Measurements from ENCODE around the gene NXPE3. TPM values are rescaled to one million over a fixed set of nuclear protein-coding genes. Genes with fewer than 3 reads are reported as not detected.
A peak's percentile ranks its signal among the peaks of the same experiment; 100 is the strongest.

Gene NXPE3
- total RNA-seq, 4 donors from 2014 or later, result 1.4 to 62.7 (median 3.2) TPM

- Histone ChIP-seq H3K4me3 (no peak overlapping the region), H3K36me3 (no peaks in the 10 kb centered on the region), H3K4me1 (peaks cover 0 to 7% (median 0%) of the 10 kb centered on the region in 4 donors), H3K27ac (no peak overlapping the region), H3K9me3 (no peaks in the 10 kb centered on the region), H3K27me3 (no peaks in the 10 kb centered on the region)
- no peak for DNase-seq
- TF ChIP-seq POLR2A (IDR thresholded peaks at IDR 0.05) (no peak), CTCF (IDR thresholded peaks at IDR 0.05) (no peak)
These were observed 28.9 kb downstream of the NXPE3 start for GRCh38 chr3:101807888-101808287.

- H3K36me3 ChIP-seq, result no peaks in the 10 kb centered on the region
- no peaks in the 10 kb centered on the region for H3K27me3 ChIP-seq
- no peak overlapping the region for H3K4me3 ChIP-seq
- no peaks in the 10 kb centered on the region for H3K9me3 ChIP-seq
- TF ChIP-seq POLR2A (IDR thresholded peaks at IDR 0.05), result no peak
- peak; percentile 32 to 84 (median 78) for TF ChIP-seq CTCF (IDR thresholded peaks at IDR 0.05)
- H3K27ac ChIP-seq, result no peak overlapping the region
- DNase-seq, result peak in 1 of 3 donors; percentile 61
- peaks cover 0 to 13% (median 0%) of the 10 kb centered on the region in 4 donors for H3K4me1 ChIP-seq
These were observed 30.4 kb downstream of the NXPE3 start for GRCh38 chr3:101809178-101810021.

- Histone ChIP-seq H3K27me3 (no peaks in the 10 kb centered on the region), H3K4me1 (peaks cover 0 to 17% (median 0%) of the 10 kb centered on the region in 4 donors), H3K4me3 (no peak overlapping the region), H3K36me3 (no peaks in the 10 kb centered on the region), H3K27ac (no peak overlapping the region), H3K9me3 (no peaks in the 10 kb centered on the region)
- no peak for DNase-seq
- TF ChIP-seq CTCF (IDR thresholded peaks at IDR 0.05) (no peak), POLR2A (IDR thresholded peaks at IDR 0.05) (no peak)
These were observed 31.0 kb downstream of the NXPE3 start for GRCh38 chr3:101810022-101810418.

- TF ChIP-seq CTCF (IDR thresholded peaks at IDR 0.05), result no peak
- Histone ChIP-seq H3K27me3 (no peaks in the 10 kb centered on the region), H3K4me1 (peaks cover 0 to 17% (median 0%) of the 10 kb centered on the region in 4 donors), H3K27ac (no peak overlapping the region), H3K4me3 (no peak overlapping the region), H3K9me3 (no peaks in the 10 kb centered on the region), H3K36me3 (no peaks in the 10 kb centered on the region)
- no peak for DNase-seq
These were observed 32.9 kb downstream of the NXPE3 start for GRCh38 chr3:101811875-101812274.

- Histone ChIP-seq H3K9me3 (no peaks in the 10 kb centered on the region), H3K4me3 (no peak overlapping the region), H3K36me3 (no peaks in the 10 kb centered on the region), H3K27me3 (no peaks in the 10 kb centered on the region), H3K27ac (no peak overlapping the region), H3K4me1 (peaks cover 0 to 17% (median 0%) of the 10 kb centered on the region in 4 donors)
- TF ChIP-seq CTCF (IDR thresholded peaks at IDR 0.05) (no peak), POLR2A (IDR thresholded peaks at IDR 0.05) (no peak)
- DNase-seq, result no peak
These were observed 33.9 kb downstream of the NXPE3 start for GRCh38 chr3:101812895-101813294.

Measured in Peyer's patch (tissue), 4 donors.